DOHH2 (cell line): ENCODE measurements around the gene PPIL3.

Experiments used
- H3F3A ChIP-seq: fragments of 200-600 bp; sonication (generic), shearing (Covaris generic); 2 replicates; pipeline ENCODE4 v1.6.0; 2016; ENCODE audit warnings: antibody characterized with exemption, mild to moderate bottlenecking; ENCODE audit not compliant: control insufficient read depth, insufficient read depth
- H3K27ac ChIP-seq: fragments of 200-600 bp; sonication (generic); 2 replicates; pipeline ENCODE4 v1.5.1; 2014; ENCODE audit warnings: low read depth, mild to moderate bottlenecking, low read length, moderate library complexity
- H3K27me3 ChIP-seq: fragments of 200-600 bp; sonication (generic); 2 replicates; pipeline ENCODE4 v1.6.1; 2014; ENCODE audit warnings: mild to moderate bottlenecking, low read length, mixed read lengths; ENCODE audit not compliant: control insufficient read depth
- H3K36me3 ChIP-seq: fragments of 200-600 bp; sonication (generic); 2 replicates; pipeline ENCODE4 v1.6.1; 2014; ENCODE audit warnings: mild to moderate bottlenecking, low read length, moderate library complexity, mixed read lengths; ENCODE audit not compliant: control insufficient read depth
- H3K4me1 ChIP-seq: fragments of 200-600 bp; sonication (generic); 2 replicates; pipeline ENCODE4 v1.6.1; 2014; ENCODE audit warnings: mild to moderate bottlenecking, low read length, mixed read lengths; ENCODE audit not compliant: control insufficient read depth
- H3K4me2 ChIP-seq: fragments of 200-600 bp; sonication (generic); 2 replicates; pipeline ENCODE4 v1.6.0; 2014; ENCODE audit warnings: mild to moderate bottlenecking, low read length, moderate library complexity
- H3K4me3 ChIP-seq: fragments of 200-600 bp; sonication (generic); 2 replicates; pipeline ENCODE4 v1.5.1; 2014; ENCODE audit warnings: mild to moderate bottlenecking, low read length, mixed read lengths
- H3K79me2 ChIP-seq: fragments of 200-600 bp; sonication (generic); 2 replicates; pipeline ENCODE4 v1.6.1; 2014; ENCODE audit warnings: mild to moderate bottlenecking, low read length, mixed read lengths; ENCODE audit not compliant: control insufficient read depth
- H3K9me2 ChIP-seq: fragments of 200-600 bp; sonication (generic); replicated peaks from 2 replicates; pipeline ENCODE4 v1.6.1; 2014; ENCODE audit warnings: mild to moderate bottlenecking, low read length, mixed read lengths; ENCODE audit not compliant: control insufficient read depth
- H3K9me3 ChIP-seq: fragments of 200-600 bp; sonication (generic); 2 replicates; pipeline ENCODE4 v1.6.1; 2014; ENCODE audit warnings: antibody characterized with exemption, low read length, mixed read lengths; ENCODE audit not compliant: control insufficient read depth, insufficient read depth
- H4K20me1 ChIP-seq: fragments of 200-600 bp; sonication (generic); 2 replicates; pipeline ENCODE4 v1.6.0; 2014; ENCODE audit warnings: low read depth, mild to moderate bottlenecking, antibody characterized with exemption, low read length, moderate library complexity; ENCODE audit not compliant: control insufficient read depth, insufficient read depth
- CTCF ChIP-seq: fragments of 200-600 bp; sonication (generic); IDR thresholded peaks from one replicate; pipeline ENCODE4 v1.5.1; 2014; ENCODE audit warnings: antibody characterized with exemption, mild to moderate bottlenecking, low read depth, low read length; ENCODE audit not compliant: poor library complexity, severe bottlenecking
- EZH2phosphoT487 ChIP-seq: fragments of 200-600 bp; sonication (generic); IDR thresholded peaks from 2 replicates; pipeline ENCODE4 v1.6.1; 2017; ENCODE audit warnings: borderline replicate concordance, mild to moderate bottlenecking, antibody characterized with exemption, low read length, moderate library complexity, mixed read lengths

The PPIL3 gene

GRCh38 chr2:200843993-200844948 is 44.6 kb downstream of the PPIL3 start:
- Histone ChIP-seq H3K27ac (no peak overlapping the region), H3F3A (peaks cover 10% of the 10 kb centered on the region), H3K4me3 (no peak overlapping the region), H3K4me1 (no peaks in the 10 kb centered on the region), H4K20me1 (no peaks in the 10 kb centered on the region), H3K9me3 (no peaks in the 10 kb centered on the region), H3K36me3 (no peaks in the 10 kb centered on the region), H3K4me2 (no peak overlapping the region), H3K27me3 (no peaks in the 10 kb centered on the region), H3K79me2 (no peaks in the 10 kb centered on the region), H3K9me2 (no peaks in the 10 kb centered on the region)
- TF ChIP-seq EZH2phosphoT487 (no peak), CTCF (no peak)

- Histone ChIP-seq H3K4me3 (no peak overlapping the region), H4K20me1 (no peaks in the 10 kb centered on the region), H3K9me2 (no peaks in the 10 kb centered on the region), H3K9me3 (peaks cover 14% of the 10 kb centered on the region), H3K36me3 (no peaks in the 10 kb centered on the region), H3K4me2 (no peak overlapping the region), H3K27me3 (no peaks in the 10 kb centered on the region), H3K79me2 (no peaks in the 10 kb centered on the region), H3K4me1 (no peaks in the 10 kb centered on the region), H3F3A (no peaks in the 10 kb centered on the region), H3K27ac (no peak overlapping the region)
- TF ChIP-seq EZH2phosphoT487 (no peak), CTCF (no peak)
These were observed 49.4 kb downstream of the PPIL3 start for GRCh38 chr2:200839513-200839912.

- Histone ChIP-seq H3K9me2 (no peaks in the 10 kb centered on the region), H3F3A (no peaks in the 10 kb centered on the region), H3K79me2 (no peaks in the 10 kb centered on the region), H3K4me3 (no peak overlapping the region), H3K27me3 (0 out of 2 replicates have a peak, but pooled peaks cover 3% of the 10 kb centered on the region), H3K4me1 (no peaks in the 10 kb centered on the region), H3K27ac (no peak overlapping the region), H4K20me1 (no peaks in the 10 kb centered on the region), H3K36me3 (no peaks in the 10 kb centered on the region), H3K9me3 (peaks cover 14% of the 10 kb centered on the region), H3K4me2 (no peak overlapping the region)
- no peak for TF ChIP-seq EZH2phosphoT487
- TF ChIP-seq CTCF: no peak
These were observed 54.2 kb downstream of the PPIL3 start for GRCh38 chr2:200834701-200835100.
